MM.1S (cell line): Measurements from ENCODE around the gene ADIPOR2.

Experiments
- CTCF ChIP-seq: fragments of 300-600 bp; sonication (generic); IDR thresholded peaks from 2 replicates; pipeline ENCODE4 v1.5.1; 2016; ENCODE audit warnings: antibody characterized with exemption, low read length, mixed read lengths
- EZH2 ChIP-seq: fragments of 300-600 bp; sonication (generic); optimal IDR thresholded peaks from 2 replicates; pipeline ENCODE3; 2017; ENCODE audit warnings: low read depth, mild to moderate bottlenecking, antibody characterized with exemption, low read length, mixed read lengths
- EZH2phosphoT487 ChIP-seq: fragments of 300-600 bp; sonication (generic); IDR thresholded peaks from 2 replicates; pipeline ENCODE4 v1.6.1; 2018; ENCODE audit warnings: antibody characterized with exemption, low read length

- no peak for TF ChIP-seq CTCF
- TF ChIP-seq EZH2phosphoT487: no peak
- TF ChIP-seq EZH2: no peak
Measured at GRCh38 chr12:1666685-1667162, 24.1 kb upstream of the ADIPOR2 start.
